PC-3 (cell line): ENCODE measurements around the gene LLPH. TPM values are rescaled to one million over a fixed set of nuclear protein-coding genes. Genes with fewer than 3 reads are reported as not detected.
A peak's percentile ranks its signal among the peaks of the same experiment; 100 is the strongest.

Experiments
- ATAC-seq: fragments of 200-7000 bp; cut with Tn5 transposase; 2 replicates; pipeline ENCODE4 v1.9.1; 2020; ENCODE audit warnings: mild to moderate bottlenecking, moderate library complexity
- BruUV-seq: library from RNA; stranded (reverse); fragments of 400-500 nt; replicated peaks from 2 replicates; lab custom pipeline; 2021; lab: Mats Ljungman, UMichigan
- CTCF ChIA-PET: fragments of 300-600 bp; sonication (Branson Sonifier 250); formaldehyde crosslinking; loops from one replicate; lab custom pipeline; 2022; ENCODE audit warnings: antibody characterized with exemption; lab: Charles Lee
- POLR2A ChIA-PET: fragments of 300-600 bp; sonication (Branson Sonifier 250); formaldehyde crosslinking; loops from one replicate; lab custom pipeline; 2022; ENCODE audit warnings: antibody characterized with exemption; ENCODE audit not compliant: unreplicated experiment; lab: Charles Lee
- DNase-seq: peaks from one replicate; pipeline ENCODE4 v3.0.0-alpha.2; 2015
- H2AFZ ChIP-seq: fragments of 300-600 bp; sonication (generic); 2 replicates; pipeline ENCODE4 v1.6.0; 2016; ENCODE audit warnings: antibody characterized with exemption, low read length
- H3F3A ChIP-seq: fragments of 300-600 bp; sonication (generic); one replicate; pipeline ENCODE4 v1.6.0; 2017; ENCODE audit warnings: antibody characterized with exemption, low read length, control low read depth, mild to moderate bottlenecking; ENCODE audit not compliant: unreplicated experiment
- H3K27ac ChIP-seq: fragments of 300-600 bp; sonication (generic); 2 replicates; pipeline ENCODE4 v1.5.1; 2016; ENCODE audit warnings: mild to moderate bottlenecking, low read length
- H3K27me3 ChIP-seq: fragments of 300-600 bp; sonication (generic); 2 replicates; pipeline ENCODE4 v1.6.1; 2016; ENCODE audit warnings: low read length, mixed read lengths
- H3K36me3 ChIP-seq: fragments of 300-600 bp; sonication (generic); 2 replicates; pipeline ENCODE4 v1.6.1; 2016; ENCODE audit warnings: low read depth, mixed run types, low read length, mixed read lengths
- H3K4me1 ChIP-seq: fragments of 300-600 bp; sonication (generic); 2 replicates; pipeline ENCODE4 v1.5.1; 2016; ENCODE audit warnings: low read length; ENCODE audit not compliant: insufficient read depth
- H3K4me2 ChIP-seq: fragments of 300-600 bp; sonication (generic); 2 replicates; pipeline ENCODE4 v1.6.0; 2016; ENCODE audit warnings: low read length
- H3K4me3 ChIP-seq: fragments of 300-600 bp; sonication (generic); 2 replicates; pipeline ENCODE4 v1.5.1; 2016; ENCODE audit warnings: mild to moderate bottlenecking, low read length, mixed read lengths
- H3K79me2 ChIP-seq: fragments of 300-600 bp; sonication (generic); 2 replicates; pipeline ENCODE4 v1.6.1; 2017; ENCODE audit warnings: low read length, mixed read lengths
- H3K9ac ChIP-seq: fragments of 300-600 bp; sonication (generic); 2 replicates; pipeline ENCODE4 v1.6.0; 2016; ENCODE audit warnings: mild to moderate bottlenecking, low read length
- H3K9me2 ChIP-seq: fragments of 300-600 bp; sonication (generic); replicated peaks from 2 replicates; pipeline ENCODE4 v1.6.1; 2016; ENCODE audit warnings: mixed run types, low read length, mixed read lengths
- H3K9me3 ChIP-seq: fragments of 300-600 bp; sonication (generic); 2 replicates; pipeline ENCODE4 v1.6.1; 2016; ENCODE audit warnings: low read length, mixed read lengths
- H4K20me1 ChIP-seq: fragments of 300-600 bp; sonication (generic); 2 replicates; pipeline ENCODE4 v1.6.1; 2016; ENCODE audit warnings: low read length, mixed read lengths
- CTCF ChIP-seq: fragments of 300-600 bp; sonication (generic); conservative IDR thresholded peaks from 2 replicates; pipeline ENCODE4 v1.5.1; 2017; ENCODE audit warnings: antibody characterized with exemption, low read depth, mild to moderate bottlenecking, low read length
- EZH2 ChIP-seq: fragments of 300-600 bp; sonication (generic); IDR thresholded peaks from one replicate; pipeline ENCODE4 v1.6.1; 2017; ENCODE audit warnings: antibody characterized with exemption, mild to moderate bottlenecking, low read length; ENCODE audit not compliant: unreplicated experiment
- EZH2phosphoT487 ChIP-seq: fragments of 300-600 bp; sonication (generic); IDR thresholded peaks from 2 replicates; pipeline ENCODE4 v1.6.1; 2018; ENCODE audit warnings: mild to moderate bottlenecking, antibody characterized with exemption, low read length, borderline replicate concordance
- intact Hi-C: fragments of 100-400 bp; cut with micrococcal nuclease; formaldehyde crosslinking; loops from 2 replicates; pipeline ENCODE4 v1.9.0; 2023
- total RNA-seq: library from RNA; depleted of rRNA; stranded (reverse); fragments of >200 nt; gene quantifications from 2 replicates; pipeline ENCODE4 v1.2.3, GENCODE V29; 2014

Gene LLPH
- total RNA-seq, 1 experiment from 2014 or later: 11.2 TPM

- no peak overlapping the region for H3K4me3 ChIP-seq
- no TSS peak for BruUV-seq
- peak overlapping the region; percentile 19 for H3K27ac ChIP-seq
- H3K79me2 ChIP-seq: no peaks in the 10 kb centered on the region
- H3K27me3 ChIP-seq: no peaks in the 10 kb centered on the region
- intact Hi-C loops: no loop called here
- no peaks in the 10 kb centered on the region for H4K20me1 ChIP-seq
- H3K36me3 ChIP-seq: no peaks in the 10 kb centered on the region
- no peak overlapping the region for H3K9ac ChIP-seq
- no peak for TF ChIP-seq EZH2
- no peak for TF ChIP-seq CTCF
- no peak for TF ChIP-seq EZH2phosphoT487
- H3K4me2 ChIP-seq: peak overlapping the region; percentile 59
- no peaks in the 10 kb centered on the region for H3K9me2 ChIP-seq
- H3K4me1 ChIP-seq: peaks cover 11% of the 10 kb centered on the region
- no peaks in the 10 kb centered on the region for H3K9me3 ChIP-seq
- CTCF ChIA-PET: no interaction called here
- peak; percentile 64 for DNase-seq
- H2AFZ ChIP-seq: peak overlapping the region; percentile 24
- ATAC-seq: peak; percentile 49
- POLR2A ChIA-PET: no interaction called here
- no peaks in the 10 kb centered on the region for H3F3A ChIP-seq
These were observed 37.8 kb downstream of the LLPH start for GRCh38 chr12:66092559-66093269.

- peak overlapping the region; percentile 10; the same call in 1 of the 2 replicates for H2AFZ ChIP-seq
- CTCF ChIA-PET: no interaction called here
- no peaks in the 10 kb centered on the region for H3K27me3 ChIP-seq
- H3K4me2 ChIP-seq: no peak overlapping the region
- H3K79me2 ChIP-seq: no peaks in the 10 kb centered on the region
- ATAC-seq (no peak), DNase-seq (no peak)
- H3F3A ChIP-seq: no peaks in the 10 kb centered on the region
- no peaks in the 10 kb centered on the region for H3K9me3 ChIP-seq
- H3K9me2 ChIP-seq: no peaks in the 10 kb centered on the region
- no peak overlapping the region for H3K9ac ChIP-seq
- intact Hi-C loops: no loop called here
- no peaks in the 10 kb centered on the region for H4K20me1 ChIP-seq
- H3K4me3 ChIP-seq: no peak overlapping the region
- POLR2A ChIA-PET: no interaction called here
- H3K36me3 ChIP-seq: no peaks in the 10 kb centered on the region
- TF ChIP-seq CTCF (no peak), EZH2phosphoT487 (no peak), EZH2 (no peak)
- no TSS peak for BruUV-seq
- H3K4me1 ChIP-seq: peaks cover 18% of the 10 kb centered on the region
- no peak overlapping the region for H3K27ac ChIP-seq
These were observed 40.4 kb downstream of the LLPH start for GRCh38 chr12:66090157-66090556.

GRCh38 chr12:66087365-66087943 lies 43.1 kb downstream of the LLPH start:
- Histone ChIP-seq H3K9me3 (no peaks in the 10 kb centered on the region), H2AFZ (peak overlapping the region; percentile 56; the same call in 1 of the 2 replicates), H4K20me1 (no peaks in the 10 kb centered on the region), H3F3A (no peaks in the 10 kb centered on the region), H3K9me2 (no peaks in the 10 kb centered on the region), H3K79me2 (no peaks in the 10 kb centered on the region), H3K9ac (no peak overlapping the region), H3K27ac (no peak overlapping the region), H3K4me2 (peak overlapping the region; percentile 44), H3K27me3 (no peaks in the 10 kb centered on the region), H3K36me3 (no peaks in the 10 kb centered on the region), H3K4me3 (no peak overlapping the region), H3K4me1 (peaks cover 10% of the 10 kb centered on the region)
- intact Hi-C loops: loop anchor here (1.0 to 5.0 kb wide), 3 partner anchors 105 to 780 kb away; no protein-coding TSS in a partner anchor
- ChIA-PET CTCF (interaction anchor here (0.7 to 1.0 kb wide), 3 partner anchors 51 to 323 kb away, joined by 4 to 8 read pairs (median 6); no protein-coding TSS in a partner anchor), POLR2A (no interaction called here)
- no TSS peak for BruUV-seq
- ATAC-seq: peak; percentile 75
- peak; percentile 84 for DNase-seq
- peak; percentile 89 for TF ChIP-seq CTCF
- no peak for TF ChIP-seq EZH2
